Measurements from ENCODE around the gene OLFML2B.

Gene OLFML2B

GRCh38 chr1:162042361-162042760 is 18.7 kb upstream of the OLFML2B start:
- no peak for ATAC-seq (ENCODE audit: insufficient read depth, low read depth)
- Histone ChIP-seq H3K36me3 (ENCODE audit: insufficient read depth, low read length) (no peaks in the 10 kb centered on the region), H3K4me3 (ENCODE audit: low read depth in 1 of 2, low read length in 2 of 2) (no peak overlapping the region), H3K9ac (ENCODE audit: low read depth, low read length) (no peak overlapping the region), H2AFZ (ENCODE audit: low read depth, low read length) (no peak overlapping the region), H3K27ac (ENCODE audit: low read length) (no peak overlapping the region), H3K27me3 (ENCODE audit: insufficient read depth, low read length, poor library complexity) (peaks cover 6% of the 10 kb centered on the region), H4K20me1 (ENCODE audit: insufficient read depth, low read length) (peaks cover 2% of the 10 kb centered on the region; the same call in 1 of the 2 replicates), H3K4me2 (ENCODE audit: insufficient read depth, low read length) (no peak overlapping the region), H3K4me1 (ENCODE audit: insufficient read depth, low read length) (no peaks in the 10 kb centered on the region), H3K79me2 (ENCODE audit: insufficient read depth, low read length) (no peaks in the 10 kb centered on the region), H3K9me3 (ENCODE audit: insufficient read depth, low read length, severe bottlenecking) (no peaks in the 10 kb centered on the region)
- DNase-seq: no peak
- TF ChIP-seq CTCF (IDR thresholded peaks at IDR 0.05; ENCODE audit: borderline replicate concordance, extremely low read depth, low read length, poor library complexity, severe bottlenecking): no peak
- no peak for TF ChIP-seq EZH2 (IDR thresholded peaks at IDR 0.05; ENCODE audit: borderline replicate concordance, low read depth, low read length, severe bottlenecking)

- Histone ChIP-seq H3K27me3 (ENCODE audit: insufficient read depth, low read length, poor library complexity) (peaks cover 8% of the 10 kb centered on the region), H3K27ac (ENCODE audit: low read length) (no peak overlapping the region), H3K9ac (ENCODE audit: low read depth, low read length) (no peak overlapping the region), H3K4me1 (ENCODE audit: insufficient read depth, low read length) (no peaks in the 10 kb centered on the region), H3K36me3 (ENCODE audit: insufficient read depth, low read length) (no peaks in the 10 kb centered on the region), H4K20me1 (ENCODE audit: insufficient read depth, low read length) (peaks cover 2% of the 10 kb centered on the region; the same call in 1 of the 2 replicates), H2AFZ (ENCODE audit: low read depth, low read length) (no peak overlapping the region), H3K79me2 (ENCODE audit: insufficient read depth, low read length) (no peaks in the 10 kb centered on the region), H3K9me3 (ENCODE audit: insufficient read depth, low read length, severe bottlenecking) (no peaks in the 10 kb centered on the region), H3K4me3 (ENCODE audit: low read depth in 1 of 2, low read length in 2 of 2) (no peak overlapping the region), H3K4me2 (ENCODE audit: insufficient read depth, low read length) (no peak overlapping the region)
- no peak for ATAC-seq (ENCODE audit: insufficient read depth, low read depth)
- no peak for TF ChIP-seq EZH2 (IDR thresholded peaks at IDR 0.05; ENCODE audit: borderline replicate concordance, low read depth, low read length, severe bottlenecking)
- peak; percentile 35 for TF ChIP-seq CTCF (IDR thresholded peaks at IDR 0.05; ENCODE audit: borderline replicate concordance, extremely low read depth, low read length, poor library complexity, severe bottlenecking)
- DNase-seq: no peak
Observed at GRCh38 chr1:162040657-162041056, 17.0 kb upstream of the OLFML2B start.

GRCh38 chr1:162040001-162040400 is 16.3 kb upstream of the OLFML2B start:
- DNase-seq: no peak

More at GRCh38 chr1:162040001-162040400, 16.3 kb upstream of the OLFML2B start:
- Histone ChIP-seq H3K27me3 (ENCODE audit: insufficient read depth, low read length, poor library complexity) (peaks cover 8% of the 10 kb centered on the region), H3K9ac (ENCODE audit: low read depth, low read length) (no peak overlapping the region), H3K36me3 (ENCODE audit: insufficient read depth, low read length) (no peaks in the 10 kb centered on the region), H3K4me1 (ENCODE audit: insufficient read depth, low read length) (peaks cover 5% of the 10 kb centered on the region; the same call in 1 of the 2 replicates), H4K20me1 (ENCODE audit: insufficient read depth, low read length) (peaks cover 2% of the 10 kb centered on the region; the same call in 1 of the 2 replicates), H3K4me3 (ENCODE audit: low read depth in 1 of 2, low read length in 2 of 2) (no peak overlapping the region), H3K9me3 (ENCODE audit: insufficient read depth, low read length, severe bottlenecking) (no peaks in the 10 kb centered on the region), H3K79me2 (ENCODE audit: insufficient read depth, low read length) (no peaks in the 10 kb centered on the region), H3K27ac (ENCODE audit: low read length) (no peak overlapping the region), H3K4me2 (ENCODE audit: insufficient read depth, low read length) (no peak overlapping the region), H2AFZ (ENCODE audit: low read depth, low read length) (no peak overlapping the region)
- no peak for ATAC-seq (ENCODE audit: insufficient read depth, low read depth)
- TF ChIP-seq EZH2 (IDR thresholded peaks at IDR 0.05; ENCODE audit: borderline replicate concordance, low read depth, low read length, severe bottlenecking) (no peak), CTCF (IDR thresholded peaks at IDR 0.05; ENCODE audit: borderline replicate concordance, extremely low read depth, low read length, poor library complexity, severe bottlenecking) (no peak)
